Femur (tissue), 1 donor: ENCODE measurements around the gene SLC51B.
"Not testable (repeated sequence)": the region's sequence is repeated elsewhere in the genome, so short reads cannot be mapped to it uniquely, and the experiment has no call there.

ENCODE experiments used
- DNase-seq: peaks from one replicate; pipeline ENCODE4 v3.0.0-alpha.2; 2017

Gene SLC51B

GRCh38 chr15:65085990-65086679 is 40.9 kb downstream of the SLC51B start:
- DNase-seq: no peak

- no peak for DNase-seq
Observed at GRCh38 chr15:65086680-65087111, 41.5 kb downstream of the SLC51B start.

- no peak for DNase-seq
Observed at GRCh38 chr15:65087411-65087810, 42.2 kb downstream of the SLC51B start.

- DNase-seq: peak; percentile 59
Observed at GRCh38 chr15:65087873-65088642, 42.9 kb downstream of the SLC51B start.

- no peak for DNase-seq
Observed at GRCh38 chr15:65088643-65089021, 43.4 kb downstream of the SLC51B start.

- no peak for DNase-seq
Observed at GRCh38 chr15:65089206-65089824, 44.1 kb downstream of the SLC51B start.

- no peak for DNase-seq
Observed at GRCh38 chr15:65091946-65092770, 47.0 kb downstream of the SLC51B start.

GRCh38 chr15:65092911-65093792 is 48.0 kb downstream of the SLC51B start:
- DNase-seq: no peak

- not testable (repeated sequence) for DNase-seq
Observed at GRCh38 chr15:65093793-65094170, 48.6 kb downstream of the SLC51B start.

GRCh38 chr15:65094294-65094995 is 49.3 kb downstream of the SLC51B start:
- no peak for DNase-seq

GRCh38 chr15:65095011-65095746 is 50.0 kb downstream of the SLC51B start:
- no peak for DNase-seq

GRCh38 chr15:65095747-65096104 is 50.5 kb downstream of the SLC51B start:
- no peak for DNase-seq

GRCh38 chr15:65096481-65097385 is 51.5 kb downstream of the SLC51B start:
- DNase-seq: no peak

- DNase-seq: no peak
Observed at GRCh38 chr15:65097651-65098263, 52.6 kb downstream of the SLC51B start.

GRCh38 chr15:65099336-65099735 is 54.1 kb downstream of the SLC51B start:
- DNase-seq: no peak

- not testable (repeated sequence) for DNase-seq
Observed at GRCh38 chr15:65099801-65100200, 54.6 kb downstream of the SLC51B start.

- DNase-seq: no peak
Observed at GRCh38 chr15:65100442-65100841, 55.3 kb downstream of the SLC51B start.

GRCh38 chr15:65101411-65101890 is 56.3 kb downstream of the SLC51B start:
- peak; percentile 86 for DNase-seq
